Kidney epithelial cell (primary cell): Measurements from ENCODE around the gene NRK. TPM values are rescaled to one million over a fixed set of nuclear protein-coding genes. Genes with fewer than 3 reads are reported as not detected.
A peak's percentile ranks its signal among the peaks of the same experiment; 100 is the strongest.

Experiments
- DNase-seq: peaks from one replicate; pipeline ENCODE4 v3.0.0-alpha.2; 2010; ENCODE audit warnings: low read depth
- H3K27me3 ChIP-seq: 2 replicates; pipeline ENCODE4 v1.6.0; 2011; ENCODE audit warnings: low read length; ENCODE audit not compliant: control insufficient read depth, insufficient read depth
- H3K36me3 ChIP-seq: 2 replicates; pipeline ENCODE4 v1.5.1; 2011; ENCODE audit warnings: low read length; ENCODE audit not compliant: control insufficient read depth, insufficient read depth
- H3K4me3 ChIP-seq: 2 replicates; pipeline ENCODE4 v1.5.1; 2011; ENCODE audit warnings: low read depth, mild to moderate bottlenecking, control low read depth, low read length
- total RNA-seq: library from RNA; depleted of rRNA; stranded (reverse); fragments of >200 nt; gene quantifications from 2 replicates; pipeline ENCODE4 v1.2.3, GENCODE V29; 2015
- TF ChIP-seq, protein P1 (sequence below): IDR thresholded peaks from 2 replicates; pipeline ENCODE4 v1.5.1; 2011; ENCODE audit warnings: mild to moderate bottlenecking, moderate library complexity, low read length, control low read depth, inconsistent platforms; ENCODE audit not compliant: insufficient read depth, poor library complexity, severe bottlenecking

The NRK gene
- total RNA-seq, 1 donor from 2014 or later: 9.0 TPM

DNA sequence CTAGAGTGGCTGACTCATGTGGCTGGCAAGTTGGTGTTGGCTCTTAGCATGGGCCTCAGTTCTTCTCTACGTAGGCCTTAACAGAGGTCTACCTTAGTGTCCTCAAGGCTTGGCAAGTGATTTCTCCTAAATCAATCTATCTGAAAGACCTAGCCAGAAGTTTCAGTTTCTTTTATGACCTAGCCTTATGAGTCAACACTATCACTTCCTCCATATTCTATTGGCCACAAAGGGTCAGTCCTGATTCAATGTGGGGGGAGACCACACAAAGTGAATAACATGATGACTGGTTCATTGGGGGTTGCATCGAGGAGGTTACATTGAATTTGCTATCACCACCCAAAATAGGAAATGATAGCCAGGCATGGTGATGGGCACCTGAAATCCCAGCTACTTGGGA is 5.8 kb upstream of the NRK start:
- TF ChIP-seq, protein P1, sequence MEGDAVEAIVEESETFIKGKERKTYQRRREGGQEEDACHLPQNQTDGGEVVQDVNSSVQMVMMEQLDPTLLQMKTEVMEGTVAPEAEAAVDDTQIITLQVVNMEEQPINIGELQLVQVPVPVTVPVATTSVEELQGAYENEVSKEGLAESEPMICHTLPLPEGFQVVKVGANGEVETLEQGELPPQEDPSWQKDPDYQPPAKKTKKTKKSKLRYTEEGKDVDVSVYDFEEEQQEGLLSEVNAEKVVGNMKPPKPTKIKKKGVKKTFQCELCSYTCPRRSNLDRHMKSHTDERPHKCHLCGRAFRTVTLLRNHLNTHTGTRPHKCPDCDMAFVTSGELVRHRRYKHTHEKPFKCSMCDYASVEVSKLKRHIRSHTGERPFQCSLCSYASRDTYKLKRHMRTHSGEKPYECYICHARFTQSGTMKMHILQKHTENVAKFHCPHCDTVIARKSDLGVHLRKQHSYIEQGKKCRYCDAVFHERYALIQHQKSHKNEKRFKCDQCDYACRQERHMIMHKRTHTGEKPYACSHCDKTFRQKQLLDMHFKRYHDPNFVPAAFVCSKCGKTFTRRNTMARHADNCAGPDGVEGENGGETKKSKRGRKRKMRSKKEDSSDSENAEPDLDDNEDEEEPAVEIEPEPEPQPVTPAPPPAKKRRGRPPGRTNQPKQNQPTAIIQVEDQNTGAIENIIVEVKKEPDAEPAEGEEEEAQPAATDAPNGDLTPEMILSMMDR: no peak
- no peak for DNase-seq
- no peak overlapping the region for H3K4me3 ChIP-seq
- peaks cover 2% of the 10 kb centered on the region for H3K27me3 ChIP-seq
- H3K36me3 ChIP-seq: no peaks in the 10 kb centered on the region

DNA sequence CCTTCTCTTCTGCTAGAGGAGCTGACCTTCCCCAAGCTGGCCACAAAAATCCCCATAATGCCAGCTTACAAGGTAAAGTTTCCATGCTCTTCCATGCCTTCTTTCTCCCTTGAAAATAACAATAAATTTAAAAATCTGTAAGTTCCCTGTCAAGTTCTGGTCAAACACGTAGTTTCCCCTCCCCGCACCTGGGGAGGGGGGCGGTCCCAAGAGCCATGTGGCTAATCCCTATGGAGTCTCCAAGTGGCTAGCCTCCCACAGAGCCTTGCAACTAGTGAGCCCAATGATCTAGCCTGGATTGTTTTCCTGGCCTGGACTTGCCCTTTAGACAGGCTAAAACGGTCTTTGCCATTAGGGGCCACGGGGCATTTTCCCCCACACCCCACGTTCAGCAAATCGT is 2.1 kb upstream of the NRK start:
- Histone ChIP-seq H3K36me3 (no peaks in the 10 kb centered on the region), H3K27me3 (no peaks in the 10 kb centered on the region), H3K4me3 (no peak overlapping the region)
- TF ChIP-seq, protein P1: no peak
- no peak for DNase-seq

DNA sequence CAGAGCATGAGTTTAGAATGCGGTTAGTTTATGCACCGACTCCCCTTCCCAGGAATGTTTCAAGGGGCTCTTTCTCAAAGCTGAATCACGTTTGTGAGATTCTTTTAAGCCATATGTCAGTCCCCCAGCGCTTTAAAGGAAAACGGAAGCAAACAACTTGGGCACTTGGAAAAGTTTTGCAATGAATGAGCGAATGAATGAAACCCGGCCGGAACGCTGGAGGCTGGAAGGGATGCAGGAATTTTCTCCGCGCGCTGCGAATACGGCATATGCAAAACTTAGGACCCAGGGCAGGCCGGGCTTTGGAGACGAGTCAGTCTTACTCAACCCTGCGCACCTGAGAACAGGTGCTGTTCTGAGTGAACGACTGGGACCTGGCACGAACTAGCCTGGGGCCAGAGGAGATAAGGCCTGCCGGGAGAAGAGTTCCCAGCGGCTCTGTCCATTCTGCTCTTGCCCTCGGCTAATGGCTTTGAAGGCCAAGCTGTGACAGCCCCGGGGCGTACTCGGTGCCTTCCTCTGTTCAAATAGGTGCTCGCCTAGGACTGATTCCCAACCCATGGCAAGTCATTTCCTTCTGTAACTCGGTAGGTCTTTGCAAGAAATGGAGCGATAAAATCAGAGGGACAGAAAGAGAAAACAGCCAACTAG is 743 bp upstream of the NRK start:
- peak; percentile 26 for DNase-seq
- peak overlapping the region; percentile 50 for H3K4me3 ChIP-seq
- TF ChIP-seq, protein P1: no peak
- H3K36me3 ChIP-seq: no peaks in the 10 kb centered on the region
- H3K27me3 ChIP-seq: no peaks in the 10 kb centered on the region

DNA sequence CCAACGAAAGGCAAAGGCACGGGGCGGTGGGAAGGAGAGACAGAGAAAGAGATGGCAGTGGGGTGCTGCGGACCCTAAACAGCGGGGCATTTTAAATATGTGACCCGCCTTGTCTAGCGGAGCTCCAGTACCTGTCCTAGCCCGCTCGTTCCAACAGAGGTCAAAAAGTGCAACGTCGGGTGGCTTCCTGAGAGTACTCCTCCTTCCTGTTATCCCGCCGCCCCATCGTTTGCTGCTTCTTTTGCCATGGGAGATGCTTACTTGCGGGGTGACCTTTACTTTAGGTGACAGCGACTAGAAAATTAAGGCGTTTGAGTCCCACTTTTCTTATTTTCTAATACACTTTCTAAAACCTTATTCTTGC is 735 bp downstream of the NRK start:
- TF ChIP-seq, protein P1: no peak
- peak overlapping the region; percentile 50 for H3K4me3 ChIP-seq
- no peaks in the 10 kb centered on the region for H3K36me3 ChIP-seq
- no peaks in the 10 kb centered on the region for H3K27me3 ChIP-seq
- DNase-seq: no peak

DNA sequence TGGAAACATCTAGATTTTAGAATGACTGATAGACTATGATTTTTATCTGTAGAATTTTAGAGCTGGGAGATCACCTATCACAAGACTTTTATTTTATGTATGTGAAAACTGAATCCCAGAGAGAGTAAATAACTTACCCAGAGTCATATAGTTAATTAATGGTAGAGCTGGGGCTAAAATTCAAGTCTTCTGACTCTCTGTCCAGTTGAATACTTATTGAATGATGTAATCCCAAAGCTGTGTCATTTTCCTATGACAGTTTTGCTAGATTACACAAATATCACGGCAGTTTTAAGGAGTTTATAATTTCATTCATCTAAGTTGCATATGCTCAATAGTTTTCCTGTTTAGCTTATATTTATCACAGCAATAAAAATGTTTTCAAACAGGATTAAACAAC is 6.7 kb downstream of the NRK start:
- Histone ChIP-seq H3K4me3 (no peak overlapping the region), H3K36me3 (no peaks in the 10 kb centered on the region), H3K27me3 (no peaks in the 10 kb centered on the region)
- TF ChIP-seq, protein P1: no peak
- DNase-seq: no peak

DNA sequence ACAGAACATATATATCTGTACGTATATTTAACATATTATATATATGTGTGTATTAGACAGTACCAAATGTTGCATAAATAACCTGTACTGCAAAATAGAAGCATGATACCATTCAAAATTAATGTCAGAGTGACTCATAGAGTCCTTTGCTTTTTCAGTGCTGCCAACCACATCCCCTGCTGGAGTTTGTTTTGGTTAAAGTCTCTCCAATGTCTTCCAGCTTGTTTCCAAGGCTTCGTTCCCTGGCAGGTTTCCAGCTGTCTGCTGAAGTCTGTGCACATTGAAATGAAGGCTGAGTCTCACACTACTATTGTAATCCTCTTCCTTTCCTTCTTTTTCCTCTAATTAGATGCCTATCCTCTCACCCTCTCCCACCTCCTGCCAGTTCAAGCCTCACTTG is 14.9 kb downstream of the NRK start:
- no peaks in the 10 kb centered on the region for H3K27me3 ChIP-seq
- DNase-seq: peak; percentile 80
- H3K36me3 ChIP-seq: no peaks in the 10 kb centered on the region
- H3K4me3 ChIP-seq: no peak overlapping the region
- TF ChIP-seq, protein P1: no peak
